RWPE2 (cell line): ENCODE measurements around the gene PRSS48.
A peak's percentile ranks its signal among the peaks of the same experiment; 100 is the strongest.

ENCODE experiments used
- ATAC-seq: fragments of 200-7000 bp; cut with Tn5 transposase; 3 replicates; pipeline ENCODE4 v1.9.1; 2021; ENCODE audit warnings: low read depth
- DNase-seq: peaks from one replicate; pipeline ENCODE4 v3.0.0-alpha.2; 2020; ENCODE audit warnings: low spot score
- H3K27ac ChIP-seq: fragments of 450-650 bp; 2 replicates; pipeline ENCODE4 v1.5.1; 2017; ENCODE audit warnings: mild to moderate bottlenecking; ENCODE audit not compliant: poor library complexity, severe bottlenecking
- H3K27me3 ChIP-seq: fragments of 250-450 bp; sonication (Bioruptor Pico); 2 replicates; pipeline ENCODE4 v1.5.1; 2021; ENCODE audit warnings: mild to moderate bottlenecking, moderate library complexity; ENCODE audit not compliant: insufficient read depth, poor library complexity, severe bottlenecking
- H3K36me3 ChIP-seq: fragments of 250-450 bp; sonication (Bioruptor Pico); 2 replicates; pipeline ENCODE4 v1.5.1; 2020; ENCODE audit warnings: low read depth, mild to moderate bottlenecking, moderate library complexity
- H3K4me1 ChIP-seq: fragments of 250-450 bp; sonication (Bioruptor Pico); 2 replicates; pipeline ENCODE4 v1.5.1; 2021; ENCODE audit warnings: mild to moderate bottlenecking, moderate library complexity; ENCODE audit not compliant: insufficient read depth, poor library complexity, severe bottlenecking
- H3K4me3 ChIP-seq: fragments of 250-450 bp; sonication (Bioruptor Pico); 2 replicates; pipeline ENCODE4 v1.5.1; 2021; ENCODE audit warnings: mild to moderate bottlenecking, moderate library complexity; ENCODE audit not compliant: severe bottlenecking
- H3K9me3 ChIP-seq: fragments of 250-450 bp; sonication (Bioruptor Pico); 2 replicates; pipeline ENCODE4 v1.5.1; 2021; ENCODE audit warnings: mild to moderate bottlenecking, moderate library complexity; ENCODE audit not compliant: severe bottlenecking
- TF ChIP-seq, protein P1 (sequence below): fragments of 450-650 bp; IDR thresholded peaks from one replicate; pipeline ENCODE4 v1.5.1; 2017; ENCODE audit warnings: mild to moderate bottlenecking, moderate library complexity; ENCODE audit not compliant: poor library complexity, severe bottlenecking

The PRSS48 gene

DNA sequence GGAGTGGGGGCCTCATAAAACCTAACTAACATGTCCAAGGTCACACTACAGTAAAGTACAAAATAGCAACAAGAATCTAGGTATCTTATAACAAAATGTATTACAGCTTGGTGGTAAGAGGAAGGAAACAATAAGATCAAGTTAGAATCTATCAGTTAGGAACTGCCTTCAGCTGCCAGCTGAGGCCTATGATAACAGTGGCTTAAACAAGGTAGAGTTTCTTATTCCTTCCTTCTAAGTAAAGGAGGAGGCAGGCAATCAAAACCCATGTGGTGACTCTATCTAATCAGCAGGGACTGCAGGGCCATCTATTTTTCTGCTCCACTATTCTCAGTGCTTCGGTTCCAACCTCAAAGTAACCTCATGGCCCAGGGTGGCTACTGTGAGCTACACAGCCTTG lies 37.5 kb downstream of the PRSS48 start:
- peak overlapping the region; percentile 88 for H3K27ac ChIP-seq
- H3K9me3 ChIP-seq = no peaks in the 10 kb centered on the region
- ATAC-seq (no peak; the same call in 2 of the 3 replicates), DNase-seq (no peak)
- TF ChIP-seq, protein P1, sequence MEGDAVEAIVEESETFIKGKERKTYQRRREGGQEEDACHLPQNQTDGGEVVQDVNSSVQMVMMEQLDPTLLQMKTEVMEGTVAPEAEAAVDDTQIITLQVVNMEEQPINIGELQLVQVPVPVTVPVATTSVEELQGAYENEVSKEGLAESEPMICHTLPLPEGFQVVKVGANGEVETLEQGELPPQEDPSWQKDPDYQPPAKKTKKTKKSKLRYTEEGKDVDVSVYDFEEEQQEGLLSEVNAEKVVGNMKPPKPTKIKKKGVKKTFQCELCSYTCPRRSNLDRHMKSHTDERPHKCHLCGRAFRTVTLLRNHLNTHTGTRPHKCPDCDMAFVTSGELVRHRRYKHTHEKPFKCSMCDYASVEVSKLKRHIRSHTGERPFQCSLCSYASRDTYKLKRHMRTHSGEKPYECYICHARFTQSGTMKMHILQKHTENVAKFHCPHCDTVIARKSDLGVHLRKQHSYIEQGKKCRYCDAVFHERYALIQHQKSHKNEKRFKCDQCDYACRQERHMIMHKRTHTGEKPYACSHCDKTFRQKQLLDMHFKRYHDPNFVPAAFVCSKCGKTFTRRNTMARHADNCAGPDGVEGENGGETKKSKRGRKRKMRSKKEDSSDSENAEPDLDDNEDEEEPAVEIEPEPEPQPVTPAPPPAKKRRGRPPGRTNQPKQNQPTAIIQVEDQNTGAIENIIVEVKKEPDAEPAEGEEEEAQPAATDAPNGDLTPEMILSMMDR = no peak
- no peak overlapping the region for H3K4me3 ChIP-seq
- H3K4me1 ChIP-seq = peaks cover 33% of the 10 kb centered on the region
- H3K36me3 ChIP-seq = peaks cover 15% of the 10 kb centered on the region
- H3K27me3 ChIP-seq = no peaks in the 10 kb centered on the region

DNA sequence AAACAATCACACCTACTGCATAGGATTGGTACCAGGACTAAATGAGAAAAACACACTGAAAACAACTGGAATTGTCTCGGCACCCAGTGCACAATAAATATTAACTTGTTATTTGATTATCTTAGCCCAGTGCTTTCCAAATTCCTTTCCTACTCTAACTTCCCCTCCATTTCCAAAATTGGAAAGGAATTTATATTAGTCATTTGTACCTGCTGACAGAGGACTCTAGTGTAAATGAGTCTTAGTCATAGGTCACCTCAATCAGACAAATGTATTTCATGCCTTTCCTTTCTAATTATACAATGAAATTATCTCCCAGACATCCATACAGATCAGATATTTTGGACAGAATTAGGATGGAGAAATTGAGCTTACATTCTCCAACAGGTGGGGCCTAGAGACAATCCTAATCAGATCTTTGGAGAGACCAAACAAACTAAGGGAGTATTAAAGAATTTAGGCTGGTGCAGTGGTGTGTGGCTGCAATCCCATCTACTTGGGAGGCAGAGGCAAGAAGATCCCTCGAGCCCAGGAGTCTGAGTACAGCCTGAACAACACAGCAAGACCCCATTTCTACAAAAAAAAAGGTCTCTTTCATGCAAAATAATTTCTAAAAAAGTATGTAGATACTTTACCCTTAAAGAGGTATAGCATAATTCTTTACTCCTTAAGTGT lies 38.4 kb downstream of the PRSS48 start:
- TF ChIP-seq, protein P1 = no peak
- DNase-seq = no peak
- peaks cover 33% of the 10 kb centered on the region for H3K4me1 ChIP-seq
- peak; percentile 85 for ATAC-seq
- peak overlapping the region; percentile 88 for H3K27ac ChIP-seq
- H3K9me3 ChIP-seq = no peaks in the 10 kb centered on the region
- H3K27me3 ChIP-seq = no peaks in the 10 kb centered on the region
- H3K4me3 ChIP-seq = no peak overlapping the region
- H3K36me3 ChIP-seq = peaks cover 16% of the 10 kb centered on the region; the same call in 1 of the 2 replicates

DNA sequence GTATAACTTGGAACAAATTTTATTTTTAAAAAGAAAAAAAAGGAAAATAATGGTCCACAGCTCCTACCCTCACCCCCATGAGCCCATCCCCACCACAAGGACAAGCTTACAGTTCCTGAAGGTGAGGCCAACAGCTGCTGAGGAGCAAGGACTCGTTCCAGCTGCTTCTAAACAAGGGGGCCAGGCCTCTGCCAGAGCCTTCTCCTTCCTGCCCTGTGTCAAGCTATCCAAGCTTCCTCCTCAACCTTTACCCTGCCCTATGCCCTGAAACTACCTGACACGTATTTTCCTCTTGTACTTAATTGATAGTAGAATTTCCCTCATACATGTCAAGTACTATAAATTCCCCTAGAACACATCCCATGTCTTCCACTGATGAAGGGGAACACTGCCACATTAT lies 39.7 kb downstream of the PRSS48 start:
- peaks cover 16% of the 10 kb centered on the region; the same call in 1 of the 2 replicates for H3K36me3 ChIP-seq
- H3K4me3 ChIP-seq = no peak overlapping the region
- no peak for ATAC-seq
- DNase-seq = no peak
- peaks cover 35% of the 10 kb centered on the region for H3K4me1 ChIP-seq
- no peaks in the 10 kb centered on the region for H3K27me3 ChIP-seq
- H3K9me3 ChIP-seq = no peaks in the 10 kb centered on the region
- TF ChIP-seq, protein P1 = no peak
- peak overlapping the region; percentile 88 for H3K27ac ChIP-seq

DNA sequence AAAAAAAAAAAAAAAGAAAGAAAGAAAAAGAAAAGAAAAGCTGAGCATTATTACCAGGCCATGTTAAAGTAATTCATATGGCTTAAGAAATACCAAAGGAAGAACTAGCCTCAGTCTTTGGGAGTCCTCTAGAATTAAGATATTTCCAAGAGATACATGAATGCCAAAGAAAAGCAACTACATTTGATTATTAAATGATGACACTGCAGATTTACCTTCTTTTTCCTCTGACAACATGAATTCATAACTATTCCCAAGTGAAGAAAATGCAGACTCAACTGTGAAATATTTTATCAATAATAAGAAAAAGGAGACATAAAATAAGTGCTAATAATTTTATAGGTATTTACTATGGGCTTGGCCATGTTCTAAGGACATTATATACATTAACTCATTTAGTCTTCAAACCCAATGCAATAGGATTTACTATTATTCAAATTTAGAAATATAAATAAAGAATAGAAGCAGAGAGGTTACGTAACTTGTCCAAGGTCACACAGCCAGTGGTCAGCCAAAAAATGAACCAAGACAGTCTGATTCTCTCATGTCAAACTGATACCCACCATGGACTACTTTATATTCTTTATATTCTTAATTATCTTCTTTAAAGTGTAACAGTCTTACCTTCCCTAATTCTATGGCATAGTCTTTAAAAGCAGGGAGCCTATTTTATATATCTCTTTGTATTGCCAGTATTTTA lies 41.5 kb downstream of the PRSS48 start:
- Histone ChIP-seq H3K27ac (no peak overlapping the region), H3K4me3 (no peak overlapping the region), H3K27me3 (no peaks in the 10 kb centered on the region), H3K9me3 (no peaks in the 10 kb centered on the region), H3K36me3 (peaks cover 11% of the 10 kb centered on the region; the same call in 1 of the 2 replicates), H3K4me1 (peaks cover 45% of the 10 kb centered on the region)
- no peak for ATAC-seq
- no peak for DNase-seq
- TF ChIP-seq, protein P1 = no peak

DNA sequence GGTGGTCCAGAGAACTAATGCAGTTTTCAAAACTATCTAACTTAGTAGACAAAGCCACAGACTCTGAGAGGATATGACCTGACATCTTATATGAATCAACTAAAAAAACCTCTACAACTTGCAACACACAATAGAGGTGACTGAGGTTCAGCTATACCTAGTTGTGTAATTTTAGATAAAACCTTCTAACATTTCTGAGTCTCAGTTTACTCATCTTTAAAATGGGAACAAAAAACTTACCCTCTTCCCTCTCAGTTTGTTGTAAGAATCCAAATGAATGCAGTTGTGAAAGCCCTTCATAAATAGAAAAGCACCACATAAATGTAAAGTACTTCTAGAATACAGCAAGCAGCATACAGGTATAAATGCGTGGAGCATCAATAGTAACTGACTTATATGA lies 42.5 kb downstream of the PRSS48 start:
- no peak overlapping the region for H3K4me3 ChIP-seq
- H3K27me3 ChIP-seq = no peaks in the 10 kb centered on the region
- H3K4me1 ChIP-seq = peaks cover 39% of the 10 kb centered on the region
- DNase-seq (no peak), ATAC-seq (no peak)
- no peak overlapping the region for H3K27ac ChIP-seq
- TF ChIP-seq, protein P1 = no peak
- no peaks in the 10 kb centered on the region for H3K9me3 ChIP-seq
- peaks cover 8% of the 10 kb centered on the region; the same call in 1 of the 2 replicates for H3K36me3 ChIP-seq
